HG03139 (cell line): ENCODE measurements around the gene AMBN.
"Not testable (repeated sequence)": the region's sequence is repeated elsewhere in the genome, so short reads cannot be mapped to it uniquely, and the experiment has no call there.

Experiments used
- ATAC-seq: cut with Tn5 transposase; IDR thresholded peaks from one replicate; pipeline ENCODE4 v1.9.1; 2021; ENCODE audit not compliant: unreplicated experiment

The AMBN gene

GRCh38 chr4:70607334-70607853 is 15.3 kb downstream of the AMBN start:
- no peak for ATAC-seq

GRCh38 chr4:70608324-70608723 is 16.3 kb downstream of the AMBN start:
- ATAC-seq: no peak

DNA sequence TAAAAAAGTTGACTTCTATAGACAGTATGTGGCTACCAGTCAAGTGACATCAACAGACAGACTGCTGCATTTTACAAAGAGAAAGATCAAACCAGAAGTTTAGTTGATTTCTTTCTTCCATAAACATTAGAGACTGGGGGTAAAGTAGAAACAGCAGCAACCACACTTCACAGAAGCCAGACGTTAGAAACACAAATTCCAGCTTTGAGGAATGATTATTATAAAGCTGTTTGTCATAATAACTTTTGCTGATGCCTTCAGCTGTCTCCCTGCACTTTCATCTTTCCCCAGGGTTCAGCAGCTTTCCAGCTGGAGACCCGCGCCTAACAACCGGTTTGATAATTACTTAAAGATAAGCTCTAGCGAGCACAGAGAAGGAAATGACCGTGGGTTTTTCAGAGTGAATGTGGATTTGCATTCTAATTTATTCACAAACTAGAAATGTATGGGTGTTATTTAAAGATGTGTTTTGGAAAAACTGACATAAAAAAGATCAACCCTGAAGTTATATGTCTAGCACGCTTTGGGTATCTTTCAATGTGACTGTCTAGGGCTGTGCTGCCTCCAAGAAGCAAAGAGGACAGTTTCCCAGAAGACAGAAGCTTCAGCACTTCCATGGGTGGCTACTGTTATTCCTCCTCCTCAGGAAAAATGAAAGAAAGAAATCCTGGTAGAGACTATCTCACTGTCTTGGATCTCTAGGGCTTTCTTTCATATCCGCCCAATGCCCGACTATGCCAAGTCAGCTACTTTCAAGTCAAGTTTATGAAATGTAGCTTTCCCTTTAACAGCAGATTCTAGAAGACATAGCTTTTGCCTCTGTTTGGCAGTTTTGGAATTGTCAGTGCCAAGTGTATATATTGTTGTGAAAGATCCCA is 21.5 kb downstream of the AMBN start:
- peak; percentile 60 for ATAC-seq

DNA sequence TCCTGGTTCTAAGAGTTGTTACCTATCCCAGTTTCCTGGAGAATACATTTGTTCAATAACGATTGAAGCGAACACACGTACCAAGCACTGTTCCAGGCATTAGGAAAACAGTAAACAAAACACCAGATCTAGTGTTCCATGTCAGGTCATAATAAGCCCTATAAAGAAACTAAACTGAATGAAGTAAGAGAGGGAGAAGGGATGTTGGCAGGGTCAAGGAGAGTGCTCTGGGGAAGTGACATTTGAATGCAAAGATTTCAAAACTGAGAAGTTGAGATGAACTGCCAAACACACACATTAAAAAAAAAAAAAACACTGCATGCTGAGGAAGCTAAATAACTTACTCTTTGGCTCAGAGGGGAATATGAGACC is 22.1 kb downstream of the AMBN start:
- ATAC-seq: no peak

- ATAC-seq: no peak
Measured at GRCh38 chr4:70619288-70619687, 27.2 kb downstream of the AMBN start.

DNA sequence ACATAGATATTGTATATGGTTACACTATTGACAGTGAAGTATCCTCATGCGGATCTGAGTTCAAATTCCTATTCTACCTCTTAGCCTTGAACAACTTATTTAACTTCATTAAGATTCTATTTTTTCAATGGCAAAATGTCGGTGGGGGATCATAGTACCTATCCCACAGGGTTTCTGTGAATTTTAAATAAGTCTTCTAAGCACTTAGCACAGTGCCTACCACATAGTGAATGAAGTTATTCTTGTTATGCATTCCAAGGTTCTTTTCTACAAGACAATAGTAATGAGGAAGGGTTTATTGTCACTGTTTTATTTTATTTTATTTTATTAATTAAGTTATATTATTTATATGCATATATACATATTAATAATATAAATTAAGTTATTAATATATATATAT is 27.7 kb downstream of the AMBN start:
- ATAC-seq: no peak

- ATAC-seq: no peak
Measured at GRCh38 chr4:70623323-70623722, 31.3 kb downstream of the AMBN start.

- no peak for ATAC-seq
Measured at GRCh38 chr4:70624226-70624793, 32.3 kb downstream of the AMBN start.

GRCh38 chr4:70627620-70628019 is 35.6 kb downstream of the AMBN start:
- no peak for ATAC-seq

GRCh38 chr4:70628444-70628843 is 36.4 kb downstream of the AMBN start, which contains the start of gene ENAM:
Gene ENAM (plus strand): TSS chr4:70628744. CDS start chr4:70629501, 757 bp downstream.
- no peak for ATAC-seq

DNA sequence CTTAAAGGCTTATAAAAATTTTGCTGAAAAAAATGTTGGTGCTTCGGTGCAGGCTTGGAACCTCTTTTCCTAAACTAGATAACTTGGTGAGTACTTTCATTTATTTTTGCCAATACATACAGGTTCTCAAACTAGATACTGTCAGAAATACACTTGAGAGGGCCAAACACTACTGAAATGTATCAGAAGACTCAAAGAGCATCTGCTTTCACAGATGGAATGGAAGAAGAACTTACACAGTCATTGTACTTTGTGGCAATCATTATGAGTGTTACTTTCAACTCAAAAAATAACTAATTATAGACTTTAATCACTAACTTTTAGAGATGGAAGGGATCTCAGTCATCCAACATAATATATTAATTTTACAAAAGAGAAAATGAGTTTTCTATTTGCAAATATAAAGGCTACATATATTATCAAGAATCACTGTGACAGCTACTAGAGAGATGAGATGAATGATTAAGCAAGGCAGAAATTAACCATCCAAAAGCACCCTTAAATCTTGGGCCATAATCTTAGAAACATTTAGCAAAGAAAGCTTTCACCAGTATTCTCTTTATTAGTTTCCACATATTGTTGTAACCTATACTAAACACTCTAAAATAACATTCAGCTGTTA is 37.5 kb downstream of the AMBN start:
- no peak for ATAC-seq

DNA sequence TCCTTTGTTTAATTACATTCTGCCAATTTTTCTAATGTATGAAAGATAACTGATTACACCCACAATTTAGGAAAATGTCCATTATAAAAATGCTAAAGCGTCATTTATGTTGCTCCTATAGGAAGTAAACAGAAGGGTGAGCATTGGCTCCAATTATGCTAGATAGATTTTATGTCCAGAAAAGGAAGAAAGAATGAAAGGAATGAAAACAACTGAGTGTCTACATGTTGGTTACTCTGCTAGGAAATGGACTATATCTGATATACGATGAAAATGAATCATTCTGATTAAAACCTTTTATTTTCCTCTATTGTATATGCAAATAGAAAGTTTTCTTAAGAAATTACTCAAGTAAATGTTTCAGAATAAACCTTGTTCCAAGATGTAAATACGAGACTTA is 38.1 kb downstream of the AMBN start:
- ATAC-seq: no peak

GRCh38 chr4:70632028-70632427 is 40.0 kb downstream of the AMBN start:
- no peak for ATAC-seq

DNA sequence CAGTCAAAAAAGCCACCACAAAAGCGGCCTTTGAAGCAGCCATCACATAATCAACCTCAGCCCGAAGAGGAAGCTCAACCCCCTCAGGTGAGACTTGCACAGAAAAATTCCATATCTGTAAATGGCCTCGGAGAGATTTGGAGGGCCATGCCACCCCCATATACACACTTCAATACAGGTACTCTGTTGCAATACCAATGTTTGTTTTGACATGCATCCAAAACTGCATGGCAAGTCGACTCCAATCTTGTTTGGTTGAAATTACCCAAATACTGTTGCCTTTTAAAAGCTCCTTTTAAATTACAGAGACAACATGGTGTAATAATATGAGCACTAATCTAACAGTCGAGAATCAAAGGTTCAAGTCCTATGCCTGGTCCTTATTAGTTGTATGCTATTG is 42.4 kb downstream of the AMBN start:
- ATAC-seq: no peak

- ATAC-seq: no peak
Measured at GRCh38 chr4:70637239-70637913, 45.3 kb downstream of the AMBN start.

DNA sequence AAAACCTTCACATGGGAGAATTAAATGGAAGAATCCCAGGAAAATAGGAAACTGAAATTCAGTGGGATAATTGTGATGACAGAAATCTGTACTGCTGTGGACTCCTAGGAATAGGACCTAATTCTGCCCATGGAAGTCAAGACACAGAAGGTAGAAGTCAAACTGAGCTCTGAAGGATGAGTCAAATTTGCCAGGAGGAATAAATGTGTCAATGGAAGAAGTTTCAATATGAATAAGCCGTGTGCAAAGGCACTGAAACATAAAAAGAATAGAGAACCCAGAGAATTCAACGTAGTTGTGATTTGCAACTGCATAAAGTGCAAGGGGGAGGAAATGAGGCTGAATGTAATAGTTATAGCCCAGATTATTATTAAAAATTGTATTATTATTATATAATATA is 48.1 kb downstream of the AMBN start:
- no peak for ATAC-seq

DNA sequence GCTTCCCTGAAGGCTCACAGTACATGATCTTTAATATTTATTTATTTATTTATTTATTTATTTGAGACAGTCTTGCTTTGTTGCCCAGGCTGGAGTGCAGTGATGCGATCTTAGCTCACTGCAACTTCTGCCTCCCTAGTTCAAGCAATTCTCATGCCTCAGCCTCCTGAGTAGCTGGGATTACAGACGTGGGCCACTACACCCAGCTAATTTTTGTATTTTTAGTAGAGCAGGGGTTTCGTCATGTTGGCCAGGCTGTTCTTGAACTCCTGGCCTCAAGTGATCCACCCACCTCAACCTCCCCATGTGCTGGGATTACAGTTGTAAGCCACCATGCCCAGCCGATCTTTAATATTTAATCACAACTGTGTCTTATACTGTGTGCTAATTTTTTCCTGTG is 58.7 kb downstream of the AMBN start:
- not testable (repeated sequence) for ATAC-seq

DNA sequence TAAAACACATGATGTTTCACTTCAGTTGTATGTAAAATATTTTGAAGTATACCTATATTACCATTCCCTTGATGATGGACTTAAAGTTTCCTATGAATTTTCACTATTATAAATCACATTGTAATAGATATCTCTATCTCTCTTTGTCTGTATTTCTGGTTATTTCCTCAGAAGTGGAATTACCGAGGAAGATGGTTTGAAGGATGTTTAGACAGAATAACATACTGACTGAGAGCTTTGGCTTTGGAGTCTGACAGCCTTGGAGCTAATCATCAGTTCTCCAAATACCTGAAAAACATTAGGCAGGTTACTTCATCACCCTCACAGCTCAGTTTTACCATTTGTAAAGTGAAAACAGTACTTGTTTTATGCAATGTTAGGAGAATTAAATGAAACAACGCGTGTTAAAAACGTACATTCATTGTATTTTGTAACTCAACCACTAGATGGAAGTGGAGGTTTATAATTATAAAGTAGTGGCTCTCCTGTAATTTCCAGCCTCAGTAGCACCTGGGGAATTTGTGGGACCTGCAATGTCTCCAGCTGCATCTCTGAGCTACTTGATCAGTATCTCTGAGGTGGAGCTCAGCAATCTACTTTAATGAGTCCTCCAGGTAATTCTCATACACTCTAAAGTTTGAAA is 59.9 kb downstream of the AMBN start:
- ATAC-seq: no peak

- no peak for ATAC-seq
Measured at GRCh38 chr4:70654605-70655011, 62.6 kb downstream of the AMBN start.
